CD4-positive, alpha-beta T cell treated with Interleukin-2 at 100 ng/mL for 4 hours (primary cell): ENCODE results near the gene TMEM207.
"Not testable (repeated sequence)": the region's sequence is repeated elsewhere in the genome, so short reads cannot be mapped to it uniquely, and the experiment has no call there.

Experiments used
- DNase-seq: peaks from one replicate; pipeline ENCODE4 v3.0.0-alpha.2; 2020; ENCODE audit warnings: low spot score

Gene TMEM207

GRCh38 chr3:190449801-190450200 is at the start of gene TMEM207:
Gene TMEM207, minus strand, starts transcription at chr3:190449901. Its CDS starts 92 bp downstream, at chr3:190449809.
- no peak for DNase-seq

DNA sequence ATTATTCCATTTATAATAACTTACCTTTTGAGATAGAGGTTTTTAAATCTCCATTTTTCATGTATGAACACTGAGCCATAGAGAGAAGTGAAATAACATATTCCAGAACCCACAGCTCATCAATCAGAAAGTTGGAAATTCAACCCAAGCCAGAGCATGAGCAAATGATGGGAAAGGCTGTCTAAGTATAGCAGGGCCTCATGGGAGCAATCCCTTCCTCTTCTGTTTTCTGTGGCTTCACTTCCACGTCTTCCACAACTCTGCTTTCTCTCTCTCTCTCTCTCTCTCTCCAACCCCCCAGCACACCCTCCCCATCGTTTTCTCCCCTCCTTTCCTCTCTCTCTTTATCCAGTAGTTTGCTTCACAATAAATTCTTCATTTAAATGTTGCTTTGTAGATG is 49.4 kb upstream of the TMEM207 start:
- DNase-seq: no peak

DNA sequence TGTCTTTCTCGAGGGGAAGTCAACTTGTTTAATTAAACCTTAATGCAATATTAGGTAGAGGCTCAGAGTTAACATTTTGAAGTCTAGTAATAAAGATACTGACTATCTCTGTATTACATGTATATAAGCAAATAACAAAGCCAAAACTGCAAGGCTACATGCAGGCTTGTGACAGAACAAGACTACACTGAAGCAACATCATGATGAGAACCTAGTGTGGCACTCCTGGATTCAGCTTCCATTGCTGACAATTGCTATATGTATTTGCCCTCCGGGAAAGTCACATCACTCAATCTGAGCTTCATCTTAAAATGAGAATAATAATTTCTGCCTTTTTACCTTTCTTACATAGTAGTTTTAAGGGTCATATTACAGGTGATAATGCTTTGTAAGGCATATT is 48.6 kb upstream of the TMEM207 start:
- DNase-seq: no peak

GRCh38 chr3:190497811-190498210 is 48.1 kb upstream of the TMEM207 start:
- no peak for DNase-seq

DNA sequence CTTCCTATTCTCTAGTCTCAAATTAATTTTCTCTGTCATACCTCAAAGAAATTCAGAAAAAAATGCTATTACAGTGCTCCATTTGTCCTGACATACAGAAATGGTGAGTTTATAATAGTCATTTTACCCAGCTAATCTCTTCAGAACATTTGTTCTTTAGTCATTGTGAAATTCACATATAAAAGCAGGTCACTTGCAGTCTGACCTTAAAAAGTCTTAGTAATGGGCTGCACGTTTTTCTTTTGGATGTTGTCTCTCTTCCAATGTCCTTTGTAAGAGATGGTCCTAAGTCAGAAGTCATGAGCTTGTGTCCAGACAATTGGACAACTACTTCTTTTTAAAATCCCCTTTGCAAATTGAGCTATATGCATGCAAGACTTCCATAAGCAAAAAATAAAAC is 47.2 kb upstream of the TMEM207 start:
- no peak for DNase-seq

DNA sequence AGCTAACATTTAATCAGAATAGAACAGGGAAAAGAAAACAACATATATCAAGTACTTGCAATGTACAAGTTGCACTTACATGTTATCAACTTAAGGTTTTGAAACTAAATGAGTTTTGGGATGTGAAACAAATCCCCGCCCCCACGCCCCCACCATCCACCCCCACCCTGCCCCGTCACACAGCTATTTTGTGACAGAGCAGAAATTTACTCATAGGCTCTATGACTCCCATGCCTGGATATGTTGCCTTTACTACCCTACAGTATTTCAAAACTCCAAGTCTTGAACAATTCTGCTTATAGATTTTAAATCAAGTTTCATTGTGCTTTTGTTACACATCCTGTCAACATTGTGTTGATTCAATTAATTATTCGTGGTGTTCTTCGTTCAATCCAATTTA is 46.1 kb upstream of the TMEM207 start:
- DNase-seq: no peak

DNA sequence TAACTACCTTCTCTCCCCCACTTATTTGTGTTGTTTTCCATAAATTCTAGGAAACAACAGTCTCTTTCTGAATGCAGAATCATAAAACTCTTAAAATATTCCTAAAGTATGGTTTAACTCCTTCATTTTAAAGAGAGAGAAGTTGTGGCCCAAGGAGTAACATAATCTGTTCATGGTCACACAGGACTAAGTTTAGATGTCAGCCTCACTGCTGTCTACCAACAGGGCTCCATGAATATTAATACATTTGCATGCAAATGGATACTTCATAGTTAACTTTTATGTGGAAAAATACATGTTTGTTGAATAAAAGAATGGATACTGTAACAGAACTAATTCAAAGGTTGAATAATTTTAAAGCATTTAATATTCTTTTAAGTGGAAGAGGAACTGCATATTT is 45.7 kb upstream of the TMEM207 start:
- no peak for DNase-seq

- DNase-seq: no peak
These were observed 45.2 kb upstream of the TMEM207 start for GRCh38 chr3:190494907-190495306.

DNA sequence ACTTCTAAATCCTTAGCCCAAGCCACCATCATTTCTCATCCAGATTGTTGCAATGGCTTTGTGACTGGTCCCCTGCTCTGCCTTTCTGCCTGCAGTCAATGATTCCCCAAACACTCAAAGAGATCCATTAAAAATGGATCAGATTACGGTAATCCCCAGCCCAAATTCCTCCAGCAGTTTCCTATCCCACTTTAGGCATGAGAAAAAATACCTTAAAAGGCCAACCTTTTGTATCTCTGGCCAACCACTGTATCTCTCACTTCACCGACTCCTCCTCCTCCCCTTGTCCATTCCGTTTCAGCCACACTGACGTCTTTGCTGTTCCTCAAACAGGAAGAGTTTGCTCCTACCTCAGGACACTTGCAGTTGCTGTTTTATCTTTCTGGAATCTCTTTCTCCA is 43.3 kb upstream of the TMEM207 start:
- no peak for DNase-seq

DNA sequence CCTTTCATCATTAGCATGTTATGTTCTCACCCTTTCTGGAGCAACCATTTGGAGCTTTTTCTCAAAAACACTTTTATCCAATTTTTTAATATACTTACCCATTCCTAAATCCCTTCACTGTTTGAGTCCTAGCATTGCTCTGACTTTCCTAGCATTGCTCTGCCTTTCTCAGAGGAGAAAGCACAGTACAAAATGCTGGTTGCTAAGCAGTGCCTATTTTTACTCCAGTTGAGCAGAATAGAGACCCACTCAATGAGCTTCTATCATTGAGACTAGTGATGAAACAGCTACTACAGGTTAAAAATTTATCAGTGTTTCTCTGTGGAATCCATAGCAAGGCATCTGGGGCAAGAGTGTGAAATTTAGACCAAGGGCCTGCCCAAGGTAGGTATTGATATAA is 42.4 kb upstream of the TMEM207 start:
- no peak for DNase-seq

GRCh38 chr3:190491533-190492054 is 41.9 kb upstream of the TMEM207 start:
- DNase-seq: no peak

DNA sequence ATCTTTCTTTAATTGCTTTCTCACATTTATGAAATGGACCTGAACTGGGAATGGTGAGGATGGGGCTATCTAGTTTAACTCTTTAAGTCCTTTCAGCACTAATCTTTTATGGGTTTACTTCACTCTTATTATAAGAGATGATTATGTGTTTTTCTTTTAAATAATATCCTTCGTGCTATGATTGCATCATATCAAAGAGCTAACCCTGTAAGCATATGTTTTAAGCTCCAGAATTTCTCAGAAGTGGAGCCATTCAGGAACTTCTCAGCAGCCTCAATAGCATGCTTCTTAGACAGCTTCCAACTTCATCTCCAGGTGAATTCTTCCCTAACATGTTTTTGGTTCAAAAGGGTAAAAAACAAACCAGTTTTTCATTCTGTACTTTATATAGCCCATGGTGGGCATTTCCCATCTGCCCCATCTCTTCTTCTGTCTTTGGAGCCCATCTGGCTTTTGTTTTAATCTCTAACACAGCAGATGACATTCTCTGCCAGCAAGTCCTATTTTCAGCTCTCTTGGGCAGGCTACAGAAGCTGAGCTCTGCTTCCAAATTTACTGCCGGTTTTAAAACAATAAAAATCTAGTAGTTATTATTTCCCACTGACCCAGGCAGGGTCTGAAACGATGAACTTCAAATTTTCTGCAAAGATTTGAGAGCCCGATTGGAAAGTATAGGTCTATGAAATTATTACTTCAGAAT is 37.4 kb upstream of the TMEM207 start:
- DNase-seq: no peak

- no peak for DNase-seq
These were observed 36.8 kb upstream of the TMEM207 start for GRCh38 chr3:190486533-190486864.

DNA sequence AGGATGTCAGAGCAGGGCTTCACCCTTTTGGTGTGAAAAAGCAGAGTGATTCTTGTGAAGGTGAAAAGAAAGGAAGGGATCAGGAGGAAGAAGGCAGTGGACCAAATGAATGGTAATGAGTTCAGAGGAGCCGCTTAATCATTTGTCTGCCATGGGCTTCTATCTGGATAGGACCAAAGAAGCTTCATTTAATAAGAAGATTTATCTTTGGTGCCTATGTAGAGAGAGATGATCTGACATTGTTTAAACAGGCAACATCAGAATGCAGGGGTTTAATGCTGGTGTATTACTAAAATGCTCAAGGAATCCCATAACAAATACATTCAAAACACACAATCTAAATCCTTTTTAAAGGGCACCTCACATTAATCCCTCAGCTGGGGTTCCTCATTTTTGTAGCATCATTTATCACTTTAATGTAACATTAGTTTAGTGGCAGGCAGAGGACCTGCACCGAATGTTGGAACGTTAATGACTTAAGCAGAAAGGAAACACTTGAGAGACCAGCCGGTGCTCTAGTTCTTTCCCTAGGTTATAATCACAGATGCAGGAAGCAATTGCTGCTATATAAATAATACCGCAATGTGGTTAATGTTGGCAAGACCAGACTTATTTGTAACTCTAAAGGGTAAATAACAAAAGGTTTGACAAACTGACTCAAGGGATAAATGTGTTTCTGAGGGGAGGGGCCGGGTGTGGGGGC is 36.3 kb upstream of the TMEM207 start:
- no peak for DNase-seq

- DNase-seq: no peak
These were observed 32.1 kb upstream of the TMEM207 start for GRCh38 chr3:190481779-190482178.

DNA sequence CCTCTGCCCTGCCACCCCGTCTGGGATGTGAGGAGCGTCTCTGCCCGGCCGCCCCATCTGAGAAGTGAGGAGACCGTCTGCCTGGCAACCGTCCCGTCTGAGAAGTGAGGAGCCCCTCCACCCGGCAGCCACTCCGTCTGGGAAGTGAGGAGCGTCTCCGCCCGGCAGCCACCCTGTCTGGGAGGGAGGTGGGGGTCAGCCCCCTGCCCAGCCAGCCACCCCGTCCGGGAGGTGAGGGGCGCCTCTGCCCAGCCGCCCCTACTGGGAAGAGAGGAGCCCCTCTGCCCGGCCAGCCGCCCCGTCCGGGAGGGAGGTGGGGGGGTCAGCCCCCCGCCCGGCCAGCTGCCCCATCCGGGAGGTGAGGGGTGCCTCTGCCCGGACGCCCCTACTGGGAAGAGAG is 23.6 kb upstream of the TMEM207 start:
- DNase-seq: not testable (repeated sequence)

DNA sequence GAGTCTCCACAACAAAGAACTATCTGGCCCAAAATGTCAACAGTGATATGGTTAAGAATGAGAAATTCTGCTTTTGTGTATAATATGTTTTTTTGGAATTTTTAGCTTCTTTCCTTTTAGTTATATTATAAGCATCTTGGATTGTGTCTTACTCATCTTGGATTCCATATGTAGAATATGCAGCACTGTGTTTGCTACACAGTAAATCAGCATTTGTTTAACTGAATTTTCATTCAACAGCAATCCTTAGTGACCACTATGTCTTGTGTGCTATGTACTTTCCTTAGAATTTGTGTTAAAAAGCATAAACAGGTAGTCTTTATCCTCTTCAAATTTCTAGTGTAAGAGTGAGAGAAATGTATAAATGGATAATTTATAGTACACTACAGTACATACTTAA is 18.2 kb upstream of the TMEM207 start:
- DNase-seq: no peak

DNA sequence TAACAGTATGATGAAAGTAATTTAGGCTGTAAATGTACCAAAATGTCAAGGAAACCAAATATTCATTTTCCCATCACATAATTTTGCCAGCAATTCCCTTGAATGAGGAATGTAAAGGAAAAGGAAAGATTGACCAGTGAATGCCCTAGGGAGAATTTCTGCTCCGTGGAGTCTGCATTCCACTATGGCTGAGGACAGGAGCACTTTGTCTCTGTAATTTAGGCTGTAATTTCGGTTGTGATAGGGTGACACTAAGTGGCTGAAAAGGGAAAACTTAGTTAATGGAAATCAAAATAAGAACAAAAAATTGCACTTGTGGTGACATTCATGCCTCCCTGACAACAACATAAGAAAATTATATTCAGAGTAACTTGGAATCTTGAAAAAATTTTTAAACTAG is 8.3 kb upstream of the TMEM207 start:
- no peak for DNase-seq

- DNase-seq: no peak
These were observed 7.1 kb upstream of the TMEM207 start for GRCh38 chr3:190456770-190457169.

GRCh38 chr3:190455828-190456227 is 6.1 kb upstream of the TMEM207 start:
- DNase-seq: no peak

GRCh38 chr3:190448256-190448655 is 1.4 kb downstream of the TMEM207 start:
- no peak for DNase-seq

GRCh38 chr3:190446573-190447279 is 3.0 kb downstream of the TMEM207 start:
- DNase-seq: peak; percentile 5

GRCh38 chr3:190444576-190445145 is 5.0 kb downstream of the TMEM207 start:
- DNase-seq: no peak
